Measurements from ENCODE around the gene SMARCA4. TPM values are rescaled to one million over a fixed set of nuclear protein-coding genes. Genes with fewer than 3 reads are reported as not detected.

Gene SMARCA4
- total RNA-seq, 2 experiments from 2014 or later: 69.6 to 74.5 TPM

- no peak overlapping the region for H3K4me3 ChIP-seq (ENCODE audit: low read length)
- Mint-ChIP-seq H3K4me1 (ENCODE audit: low read depth) (no peaks in the 10 kb centered on the region), H3K4me3 (no peak overlapping the region), H3K27ac (no peak overlapping the region), H3K36me3 (ENCODE audit: low read depth) (peaks cover 85% of the 10 kb centered on the region), H3K9me3 (no peaks in the 10 kb centered on the region), H3K27me3 (no peaks in the 10 kb centered on the region)
- DNase-seq (no peak), ATAC-seq (ENCODE audit: poor library complexity) (no peak)
- H3K9me3 ChIP-seq (ENCODE audit: control insufficient read depth in 1 of 2, insufficient read depth in 1 of 2, low read length in 2 of 2): no peaks in the 10 kb centered on the region
- peaks cover 86% of the 10 kb centered on the region for H3K36me3 ChIP-seq (ENCODE audit: insufficient read depth, low read length)
- no peak overlapping the region for H3K27ac ChIP-seq (ENCODE audit: low read depth in 1 of 2, low read length in 2 of 2)
- H3K4me1 ChIP-seq (ENCODE audit: insufficient read depth, low read length): no peaks in the 10 kb centered on the region
- CTCF ChIA-PET: no interaction called here
- POLR2A ChIA-PET: no interaction called here
- no peaks in the 10 kb centered on the region for H3K27me3 ChIP-seq (ENCODE audit: control insufficient read depth in 1 of 2, insufficient read depth in 2 of 2, low read length in 2 of 2)
- intact Hi-C loops (cut with DNase I, micrococcal nuclease): no loop called here
- no peak for TF ChIP-seq CTCF (IDR thresholded peaks at IDR 0.05)
These were observed 64.2 kb downstream of the SMARCA4 start for GRCh38 chr19:11025006-11025405.

GRCh38 chr19:11025445-11025844 lies 64.6 kb downstream of the SMARCA4 start:
- no peak overlapping the region for H3K4me3 Mint-ChIP-seq
- no peak overlapping the region for H3K27ac Mint-ChIP-seq
- peaks cover 85% of the 10 kb centered on the region for H3K36me3 Mint-ChIP-seq (ENCODE audit: low read depth)
- H3K9me3 ChIP-seq (ENCODE audit: control insufficient read depth in 1 of 2, insufficient read depth in 1 of 2, low read length in 2 of 2): no peaks in the 10 kb centered on the region
- no peak for TF ChIP-seq CTCF (IDR thresholded peaks at IDR 0.05)
- DNase-seq (no peak), ATAC-seq (ENCODE audit: poor library complexity) (no peak)
- no peaks in the 10 kb centered on the region for H3K9me3 Mint-ChIP-seq
- H3K4me1 ChIP-seq (ENCODE audit: insufficient read depth, low read length): no peaks in the 10 kb centered on the region
- intact Hi-C loops (cut with DNase I, micrococcal nuclease): no loop called here
- no peak overlapping the region for H3K27ac ChIP-seq (ENCODE audit: low read depth in 1 of 2, low read length in 2 of 2)
- H3K27me3 ChIP-seq (ENCODE audit: control insufficient read depth in 1 of 2, insufficient read depth in 2 of 2, low read length in 2 of 2): no peaks in the 10 kb centered on the region
- H3K4me3 ChIP-seq (ENCODE audit: low read length): no peak overlapping the region
- H3K4me1 Mint-ChIP-seq (ENCODE audit: low read depth): no peaks in the 10 kb centered on the region
- H3K36me3 ChIP-seq (ENCODE audit: insufficient read depth, low read length): peaks cover 88% of the 10 kb centered on the region
- no peaks in the 10 kb centered on the region for H3K27me3 Mint-ChIP-seq
- ChIA-PET CTCF (no interaction called here), POLR2A (no interaction called here)

- peaks cover 84% of the 10 kb centered on the region for H3K36me3 Mint-ChIP-seq (ENCODE audit: low read depth)
These were observed 65.2 kb downstream of the SMARCA4 start for GRCh38 chr19:11025997-11026396.

More at GRCh38 chr19:11025997-11026396, 65.2 kb downstream of the SMARCA4 start:
- intact Hi-C loops (cut with DNase I, micrococcal nuclease): no loop called here
- Mint-ChIP-seq H3K4me3 (no peak overlapping the region), H3K4me1 (ENCODE audit: low read depth) (no peaks in the 10 kb centered on the region), H3K27ac (no peak overlapping the region), H3K9me3 (no peaks in the 10 kb centered on the region), H3K27me3 (no peaks in the 10 kb centered on the region)
- no peaks in the 10 kb centered on the region for H3K4me1 ChIP-seq (ENCODE audit: insufficient read depth, low read length)
- no peaks in the 10 kb centered on the region for H3K27me3 ChIP-seq (ENCODE audit: control insufficient read depth in 1 of 2, insufficient read depth in 2 of 2, low read length in 2 of 2)
- CTCF ChIA-PET: no interaction called here
- H3K27ac ChIP-seq (ENCODE audit: low read depth in 1 of 2, low read length in 2 of 2): no peak overlapping the region
- H3K36me3 ChIP-seq (ENCODE audit: insufficient read depth, low read length): peaks cover 87% of the 10 kb centered on the region
- no peaks in the 10 kb centered on the region for H3K9me3 ChIP-seq (ENCODE audit: control insufficient read depth in 1 of 2, insufficient read depth in 1 of 2, low read length in 2 of 2)
- POLR2A ChIA-PET: no interaction called here
- DNase-seq (no peak), ATAC-seq (ENCODE audit: poor library complexity) (no peak)
- H3K4me3 ChIP-seq (ENCODE audit: low read length): no peak overlapping the region
- no peak for TF ChIP-seq CTCF (IDR thresholded peaks at IDR 0.05)
